Measurements from ENCODE around the gene MGME1.

Gene MGME1, protein sequence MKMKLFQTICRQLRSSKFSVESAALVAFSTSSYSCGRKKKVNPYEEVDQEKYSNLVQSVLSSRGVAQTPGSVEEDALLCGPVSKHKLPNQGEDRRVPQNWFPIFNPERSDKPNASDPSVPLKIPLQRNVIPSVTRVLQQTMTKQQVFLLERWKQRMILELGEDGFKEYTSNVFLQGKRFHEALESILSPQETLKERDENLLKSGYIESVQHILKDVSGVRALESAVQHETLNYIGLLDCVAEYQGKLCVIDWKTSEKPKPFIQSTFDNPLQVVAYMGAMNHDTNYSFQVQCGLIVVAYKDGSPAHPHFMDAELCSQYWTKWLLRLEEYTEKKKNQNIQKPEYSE

GRCh38 chr20:17968366-17969277 is at the start of gene MGME1, which contains the start of gene SNX5:
MGME1 (plus strand) TSS chr20:17969018; CDS start chr20:17969860, 842 bp downstream.
SNX5 (minus strand) TSS chr20:17968794; CDS start chr20:17968425, 369 bp downstream.
- DNase-seq (ENCODE audit: low read depth in 2 of 2), result peak; percentile 98

- no peak for DNase-seq (ENCODE audit: low read depth in 2 of 2)
Observed at GRCh38 chr20:17919149-17919548, 49.7 kb upstream of the MGME1 start.

DNA sequence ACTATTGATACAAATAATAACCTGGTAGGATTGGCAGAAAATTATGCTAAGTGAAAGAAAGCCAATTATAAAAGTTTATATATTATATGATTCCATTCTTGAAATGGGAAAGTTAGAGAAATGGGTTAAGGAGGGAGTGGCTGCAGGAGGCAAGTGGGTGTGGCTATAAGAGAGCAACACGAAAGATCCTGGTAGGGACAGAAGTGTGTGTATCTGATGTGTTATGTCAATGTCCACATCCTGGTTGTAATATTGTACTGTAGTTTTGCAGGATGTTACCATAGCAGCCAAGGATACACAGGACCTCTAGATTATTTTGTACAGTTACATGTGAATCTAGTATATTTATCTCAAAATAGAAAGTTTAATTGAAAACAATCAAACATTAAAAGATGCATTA is 47.0 kb upstream of the MGME1 start:
- no peak for DNase-seq (ENCODE audit: low read depth in 2 of 2)

DNA sequence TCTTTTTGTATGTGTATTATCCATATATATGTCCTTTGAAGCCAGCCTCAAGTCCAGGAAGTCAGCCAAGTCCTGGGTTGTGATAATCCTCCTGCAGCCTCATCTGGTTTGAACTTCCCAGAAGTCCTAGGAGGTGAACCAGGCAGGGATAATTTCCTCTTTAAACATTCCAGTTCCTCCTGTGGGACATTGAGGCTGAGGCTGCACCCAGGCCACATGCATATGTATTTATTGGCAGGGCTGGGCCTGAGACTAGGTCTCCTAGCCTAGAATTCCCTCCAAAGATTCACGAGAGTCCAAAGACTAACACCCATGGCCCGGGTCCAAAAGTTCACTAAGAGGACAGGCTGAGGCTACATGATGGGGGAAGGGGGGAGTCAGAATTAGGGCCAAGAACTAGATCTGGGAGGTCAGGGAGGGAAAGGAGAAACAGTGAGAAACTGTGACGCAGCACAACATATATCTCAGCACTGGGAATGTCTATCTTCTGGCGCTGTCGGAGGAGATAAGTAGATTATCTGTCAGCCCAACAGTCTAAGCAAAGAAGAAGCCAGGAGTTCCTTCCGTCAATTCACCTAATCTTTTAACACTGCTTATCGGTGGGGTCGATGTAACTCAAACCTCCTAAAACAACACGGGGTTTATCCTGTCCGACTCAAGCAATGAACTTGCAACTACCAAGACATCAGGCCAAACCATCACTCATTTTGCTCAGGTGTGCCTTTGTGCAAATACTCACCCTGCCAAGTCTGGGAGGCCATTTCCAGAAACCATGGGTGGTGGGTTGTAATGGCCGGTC is 43.5 kb upstream of the MGME1 start:
- no peak for DNase-seq (ENCODE audit: low read depth in 2 of 2)

DNA sequence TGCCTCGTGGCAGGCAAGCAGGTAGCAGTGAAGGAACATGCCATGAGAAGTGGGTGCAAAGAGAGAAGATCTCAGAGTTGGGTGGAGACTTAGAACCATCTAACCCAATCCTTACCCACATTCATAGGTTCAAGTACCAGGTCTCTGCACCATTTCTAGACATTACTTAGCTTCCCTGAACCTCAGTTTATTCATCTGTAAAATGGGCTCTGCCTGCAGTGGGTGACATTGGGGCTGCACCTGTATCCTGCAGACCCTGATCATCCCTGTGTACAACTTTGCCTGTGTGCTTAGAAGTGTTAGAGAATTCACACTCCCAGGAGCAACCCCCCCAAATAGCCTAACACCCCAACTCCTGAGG is 42.9 kb upstream of the MGME1 start:
- DNase-seq (ENCODE audit: low read depth in 2 of 2), result no peak

DNA sequence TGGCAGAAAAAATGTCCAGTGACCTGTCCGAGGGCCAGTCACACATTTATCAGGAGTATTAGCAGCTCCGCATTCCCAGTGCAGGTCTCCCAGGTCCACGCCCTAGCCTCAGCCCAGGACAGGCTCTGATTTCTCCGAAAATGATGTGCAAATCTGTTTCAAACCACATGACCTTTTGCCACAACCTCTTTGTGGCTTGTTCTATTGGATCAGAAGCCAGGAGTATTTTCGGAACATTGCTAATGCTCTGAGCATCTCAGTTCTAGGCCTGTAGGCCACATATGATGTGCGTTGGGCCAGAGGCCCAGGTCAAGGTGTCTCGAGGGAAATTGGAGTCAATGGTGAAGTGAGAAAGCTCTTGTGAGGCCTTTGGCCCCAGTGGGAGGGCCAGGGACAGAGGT is 40.6 kb upstream of the MGME1 start:
- DNase-seq (ENCODE audit: low read depth in 2 of 2), result no peak

GRCh38 chr20:17928633-17929311 is 40.0 kb upstream of the MGME1 start:
- DNase-seq (ENCODE audit: low read depth in 2 of 2), result no peak

- no peak for DNase-seq (ENCODE audit: low read depth in 2 of 2)
Observed at GRCh38 chr20:17931513-17931912, 37.3 kb upstream of the MGME1 start.

DNA sequence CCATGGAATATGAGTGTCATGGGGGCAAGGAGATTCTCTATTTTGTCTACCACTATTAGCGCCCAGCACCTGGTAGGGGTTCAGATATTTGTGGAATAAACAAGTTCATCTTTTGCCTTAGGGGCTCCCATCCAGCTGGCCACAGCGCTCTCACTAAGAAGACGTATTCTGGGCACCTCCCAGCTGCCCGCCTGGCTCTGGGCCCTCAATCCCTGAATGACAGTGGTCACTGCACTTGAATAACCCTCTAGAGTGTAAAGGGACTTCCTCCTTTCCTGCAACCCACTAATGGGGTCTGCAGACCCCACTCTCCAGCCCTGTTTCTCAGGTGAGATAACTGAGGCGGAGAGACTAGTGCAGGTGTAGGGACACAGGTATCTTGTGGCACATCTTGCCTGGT is 36.4 kb upstream of the MGME1 start:
- DNase-seq (ENCODE audit: low read depth in 2 of 2), result no peak

DNA sequence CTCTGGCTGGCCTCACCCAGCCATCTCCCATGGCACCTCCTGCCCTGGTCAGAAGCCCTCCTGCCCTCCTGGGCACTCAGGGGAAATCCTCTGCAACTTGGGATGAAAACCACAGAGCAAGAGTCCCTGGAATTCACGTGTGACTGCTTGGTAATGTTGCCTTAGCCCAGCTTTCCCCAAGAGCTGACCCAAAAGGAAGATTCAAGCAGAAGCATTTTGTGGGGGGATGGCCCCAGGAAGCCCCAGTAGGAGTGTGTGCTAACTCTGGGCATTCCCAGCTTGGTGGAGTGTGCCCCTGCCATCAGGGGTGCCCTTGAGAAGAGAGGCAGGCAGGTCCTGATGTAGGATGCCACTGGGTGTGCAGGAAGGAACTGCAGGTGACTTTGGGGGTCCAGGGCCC is 35.7 kb upstream of the MGME1 start:
- DNase-seq (ENCODE audit: low read depth in 2 of 2), result no peak

DNA sequence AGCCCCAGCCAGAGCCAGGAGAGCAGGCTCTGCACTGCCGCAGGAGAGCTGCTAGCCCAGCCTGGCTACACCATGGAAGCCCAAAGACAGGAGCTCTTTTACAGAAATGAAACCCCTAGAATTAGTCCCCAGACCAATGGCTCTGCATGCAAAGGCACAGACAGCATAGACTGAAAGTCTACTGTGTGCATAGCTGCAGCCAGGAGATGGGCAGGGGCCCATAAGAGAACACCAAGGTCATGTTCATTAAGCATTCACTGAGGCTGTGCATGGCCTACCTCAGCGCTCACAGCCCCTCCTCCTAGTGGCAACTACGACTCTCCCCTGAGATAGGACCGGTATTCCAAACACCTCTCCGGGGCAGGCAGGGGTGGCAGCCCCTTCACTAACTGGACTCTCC is 35.1 kb upstream of the MGME1 start:
- no peak for DNase-seq (ENCODE audit: low read depth in 2 of 2)

DNA sequence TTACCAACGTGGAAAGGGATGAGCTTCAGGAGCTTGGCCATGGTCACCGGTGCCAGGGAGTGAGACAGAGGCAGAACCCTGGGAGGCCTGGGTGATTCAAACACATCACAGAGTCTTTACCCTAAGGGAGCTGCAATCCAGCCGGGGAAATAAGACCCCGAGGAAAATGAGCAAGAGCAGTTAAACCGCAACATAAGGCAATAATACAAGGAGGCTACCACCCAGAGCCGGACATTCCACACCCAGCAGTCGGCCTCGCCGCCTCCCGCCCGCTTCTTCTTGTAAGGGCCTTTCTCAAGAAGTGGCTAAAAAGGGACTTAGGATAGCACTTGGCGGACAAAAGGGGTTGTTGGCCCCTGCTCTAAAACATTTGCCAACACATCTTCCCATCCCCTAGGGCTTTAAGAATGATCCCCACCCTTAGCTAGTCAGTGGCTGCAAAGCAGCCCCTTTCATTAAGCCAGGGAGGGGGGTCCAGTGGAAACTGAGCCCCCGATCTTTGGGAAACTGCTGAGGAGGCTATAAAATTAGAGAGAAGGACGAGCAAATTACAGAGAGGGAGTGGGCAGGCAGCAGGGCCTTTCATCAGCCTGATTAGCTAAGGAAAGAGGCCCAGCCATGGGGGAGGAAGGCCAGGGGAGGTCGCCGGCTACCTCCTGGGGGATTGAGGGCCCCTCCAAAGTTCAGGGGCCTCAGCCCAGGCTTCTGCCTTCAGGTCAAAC is 34.5 kb upstream of the MGME1 start:
- no peak for DNase-seq (ENCODE audit: low read depth in 2 of 2)

DNA sequence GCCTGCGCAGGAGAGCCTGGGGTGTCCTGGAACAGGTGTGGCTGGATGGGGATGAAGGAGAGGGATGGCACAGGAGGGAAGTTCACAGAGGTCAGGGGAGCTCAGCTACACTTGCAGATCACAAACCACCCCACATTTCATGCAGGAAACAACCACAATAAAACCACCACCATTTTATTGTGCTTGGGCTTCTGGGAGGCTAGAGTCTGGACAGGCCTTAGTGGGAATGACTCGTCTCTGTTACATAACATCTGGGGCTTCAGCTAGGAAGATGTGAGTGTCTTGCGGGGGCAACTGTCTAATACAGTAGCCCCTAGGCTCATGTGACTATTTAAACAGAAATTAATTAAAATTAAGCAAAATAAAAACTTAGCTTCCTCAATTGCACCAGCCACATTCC is 33.6 kb upstream of the MGME1 start:
- no peak for DNase-seq (ENCODE audit: low read depth in 2 of 2)

- no peak for DNase-seq (ENCODE audit: low read depth in 2 of 2)
Observed at GRCh38 chr20:17935761-17936160, 33.1 kb upstream of the MGME1 start.

- no peak for DNase-seq (ENCODE audit: low read depth in 2 of 2)
Observed at GRCh38 chr20:17936286-17936760, 32.5 kb upstream of the MGME1 start.

GRCh38 chr20:17936761-17937732 is 31.8 kb upstream of the MGME1 start:
- DNase-seq (ENCODE audit: low read depth in 2 of 2), result no peak

- peak in 1 of 2 donors; percentile 22 for DNase-seq (ENCODE audit: low read depth in 2 of 2)
Observed at GRCh38 chr20:17938871-17939619, 29.8 kb upstream of the MGME1 start.

- no peak for DNase-seq (ENCODE audit: low read depth in 2 of 2)
Observed at GRCh38 chr20:17939622-17940223, 29.1 kb upstream of the MGME1 start.
